GM19238 (cell line): ENCODE measurements around the gene NAGLU.
"Not testable (repeated sequence)": the region's sequence is repeated elsewhere in the genome, so short reads cannot be mapped to it uniquely, and the experiment has no call there.

Experiments used
- DNase-seq: peaks from one replicate; pipeline ENCODE4 v3.0.0; 2011; ENCODE audit warnings: low spot score; ENCODE audit not compliant: insufficient read length

Gene NAGLU

DNA sequence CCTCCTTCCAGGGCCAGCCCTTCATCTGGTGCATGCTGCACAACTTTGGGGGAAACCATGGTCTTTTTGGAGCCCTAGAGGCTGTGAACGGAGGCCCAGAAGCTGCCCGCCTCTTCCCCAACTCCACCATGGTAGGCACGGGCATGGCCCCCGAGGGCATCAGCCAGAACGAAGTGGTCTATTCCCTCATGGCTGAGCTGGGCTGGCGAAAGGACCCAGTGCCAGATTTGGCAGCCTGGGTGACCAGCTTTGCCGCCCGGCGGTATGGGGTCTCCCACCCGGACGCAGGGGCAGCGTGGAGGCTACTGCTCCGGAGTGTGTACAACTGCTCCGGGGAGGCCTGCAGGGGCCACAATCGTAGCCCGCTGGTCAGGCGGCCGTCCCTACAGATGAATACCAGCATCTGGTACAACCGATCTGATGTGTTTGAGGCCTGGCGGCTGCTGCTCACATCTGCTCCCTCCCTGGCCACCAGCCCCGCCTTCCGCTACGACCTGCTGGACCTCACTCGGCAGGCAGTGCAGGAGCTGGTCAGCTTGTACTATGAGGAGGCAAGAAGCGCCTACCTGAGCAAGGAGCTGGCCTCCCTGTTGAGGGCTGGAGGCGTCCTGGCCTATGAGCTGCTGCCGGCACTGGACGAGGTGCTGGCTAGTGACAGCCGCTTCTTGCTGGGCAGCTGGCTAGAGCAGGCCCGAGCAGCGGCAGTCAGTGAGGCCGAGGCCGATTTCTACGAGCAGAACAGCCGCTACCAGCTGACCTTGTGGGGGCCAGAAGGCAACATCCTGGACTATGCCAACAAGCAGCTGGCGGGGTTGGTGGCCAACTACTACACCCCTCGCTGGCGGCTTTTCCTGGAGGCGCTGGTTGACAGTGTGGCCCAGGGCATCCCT lies 7.4 kb downstream of the NAGLU start:
- DNase-seq: no peak

DNA sequence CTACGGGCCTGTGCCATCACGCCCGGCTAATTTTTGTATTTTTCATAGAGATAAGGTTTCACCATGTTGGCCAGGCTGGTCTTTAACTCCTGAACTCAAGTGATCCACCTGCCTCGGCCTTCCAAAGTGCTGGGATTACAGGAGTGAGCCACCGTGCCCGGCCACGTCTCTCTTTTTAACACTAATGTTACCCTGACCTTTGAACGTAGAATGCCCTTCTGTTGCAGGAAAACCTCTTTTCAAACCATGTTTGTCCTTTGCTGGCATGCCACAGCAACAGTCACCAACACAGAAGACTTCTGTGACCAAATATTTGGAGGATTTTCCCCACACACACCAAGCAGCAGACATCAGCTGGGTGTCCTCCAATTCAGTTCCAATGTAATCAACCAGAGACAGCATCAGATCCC lies 8.8 kb downstream of the NAGLU start:
- no peak for DNase-seq

DNA sequence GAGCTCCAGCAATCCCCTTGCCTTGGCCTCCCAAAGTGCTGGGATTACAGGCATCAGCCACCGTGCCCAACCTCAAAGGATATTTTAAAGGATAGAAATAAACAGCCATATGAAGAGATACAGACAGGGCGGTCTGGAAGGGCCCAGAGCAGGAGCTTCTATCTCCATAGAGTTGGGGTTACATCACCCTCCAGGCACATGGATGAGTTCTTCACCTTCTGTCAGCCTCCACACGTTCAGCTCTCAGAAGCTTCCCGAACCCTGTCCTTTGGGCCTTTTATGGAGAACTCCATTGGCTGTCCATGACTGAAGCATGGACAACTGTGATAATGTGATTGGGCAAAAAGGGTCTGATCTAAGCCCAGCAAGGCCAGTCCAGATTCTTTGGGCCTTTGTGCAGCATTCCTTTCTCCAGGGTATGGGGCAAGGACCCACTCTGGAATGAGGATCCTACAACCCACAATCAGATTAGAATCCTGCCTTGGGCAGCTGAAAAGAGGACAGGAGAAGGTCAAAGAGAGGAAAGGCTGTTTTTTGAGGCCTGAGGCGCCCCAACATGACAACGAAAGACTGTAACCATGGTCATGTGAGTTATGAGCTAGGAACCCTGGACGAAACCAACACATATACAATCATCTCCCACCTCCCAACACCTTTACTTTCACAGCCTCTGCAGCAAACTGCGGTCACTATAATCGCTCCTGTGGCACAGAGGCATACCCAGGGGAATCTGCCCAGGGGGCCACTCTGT lies 9.9 kb downstream of the NAGLU start:
- not testable (repeated sequence) for DNase-seq

DNA sequence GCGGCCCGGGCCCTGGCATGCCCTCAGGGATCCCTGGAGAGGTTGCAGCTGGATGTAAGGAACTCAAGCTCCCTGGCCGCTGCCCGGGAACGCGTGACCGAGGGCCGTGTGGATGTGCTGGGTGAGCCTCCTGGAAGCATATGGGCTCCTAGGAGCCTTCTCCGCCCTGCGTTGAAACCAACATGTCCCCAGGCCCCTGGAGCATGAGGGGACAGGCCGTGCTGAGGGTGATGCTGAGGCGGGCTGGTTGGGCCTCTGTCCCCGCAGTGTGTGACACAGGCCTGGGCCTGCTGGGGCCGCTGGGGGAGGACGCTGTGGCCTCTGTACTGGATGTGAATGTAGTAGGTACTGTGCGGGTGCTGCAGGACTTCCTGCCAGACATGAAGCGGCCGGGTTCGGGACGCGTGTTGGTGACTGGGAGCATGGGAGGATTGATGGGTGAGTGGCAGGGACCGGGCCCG lies 11.0 kb downstream of the NAGLU start:
- DNase-seq: no peak

DNA sequence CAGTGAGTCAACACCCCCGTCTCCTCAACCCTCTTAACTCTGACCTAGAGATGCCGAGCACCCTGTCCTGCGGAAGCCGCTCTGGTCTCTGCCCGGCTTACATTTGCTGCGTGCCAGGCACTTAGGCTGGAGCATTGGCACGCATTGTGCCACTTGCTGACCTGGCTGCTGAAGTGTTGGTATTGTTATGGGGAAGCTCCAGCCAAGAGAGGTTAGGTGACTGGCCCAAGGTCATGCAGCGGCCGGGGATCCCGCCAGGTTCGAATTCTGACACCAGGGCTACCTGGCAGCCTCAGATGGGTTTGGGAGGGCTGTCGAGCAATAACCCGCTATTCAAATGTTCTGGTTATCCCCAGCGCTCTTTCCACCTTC lies 11.6 kb downstream of the NAGLU start:
- DNase-seq: no peak

DNA sequence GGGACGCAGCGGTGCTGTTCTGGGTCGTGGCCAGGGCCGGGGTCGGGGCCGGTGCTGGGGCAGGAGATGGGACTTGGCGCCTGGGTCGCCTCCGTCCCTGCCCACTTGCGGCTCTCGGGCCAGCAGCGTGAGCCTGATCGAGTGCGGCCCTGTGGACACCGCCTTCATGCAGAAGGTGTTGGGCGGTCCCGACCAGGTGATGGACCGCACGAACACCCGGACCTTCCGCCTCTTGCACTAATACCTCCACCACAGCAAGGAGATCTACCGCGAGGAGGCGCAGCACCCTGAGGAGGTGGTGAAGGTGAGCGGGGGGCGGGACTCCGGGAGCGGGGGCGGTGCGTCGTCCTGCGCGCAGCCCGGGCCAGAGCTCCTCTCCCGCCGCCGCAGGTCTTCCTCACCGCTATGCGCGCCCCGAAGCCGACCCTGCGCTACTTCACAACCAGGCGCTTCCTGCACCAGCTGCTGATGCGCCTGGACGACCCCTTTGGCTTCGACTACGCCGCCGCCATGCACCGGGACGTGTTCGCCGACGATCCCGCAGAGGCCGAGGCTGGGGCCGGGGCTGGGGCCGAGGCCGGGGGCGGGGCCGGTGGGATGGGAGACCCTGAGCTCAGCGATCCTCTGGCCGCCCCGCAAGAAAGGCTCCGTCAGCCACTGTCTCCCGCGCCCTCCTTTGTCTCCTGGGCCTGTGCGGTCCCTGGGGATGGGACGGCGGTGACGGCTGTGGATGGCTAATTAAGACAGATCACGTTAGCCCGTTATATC lies 12.2 kb downstream of the NAGLU start:
- peak; percentile 87 for DNase-seq

DNA sequence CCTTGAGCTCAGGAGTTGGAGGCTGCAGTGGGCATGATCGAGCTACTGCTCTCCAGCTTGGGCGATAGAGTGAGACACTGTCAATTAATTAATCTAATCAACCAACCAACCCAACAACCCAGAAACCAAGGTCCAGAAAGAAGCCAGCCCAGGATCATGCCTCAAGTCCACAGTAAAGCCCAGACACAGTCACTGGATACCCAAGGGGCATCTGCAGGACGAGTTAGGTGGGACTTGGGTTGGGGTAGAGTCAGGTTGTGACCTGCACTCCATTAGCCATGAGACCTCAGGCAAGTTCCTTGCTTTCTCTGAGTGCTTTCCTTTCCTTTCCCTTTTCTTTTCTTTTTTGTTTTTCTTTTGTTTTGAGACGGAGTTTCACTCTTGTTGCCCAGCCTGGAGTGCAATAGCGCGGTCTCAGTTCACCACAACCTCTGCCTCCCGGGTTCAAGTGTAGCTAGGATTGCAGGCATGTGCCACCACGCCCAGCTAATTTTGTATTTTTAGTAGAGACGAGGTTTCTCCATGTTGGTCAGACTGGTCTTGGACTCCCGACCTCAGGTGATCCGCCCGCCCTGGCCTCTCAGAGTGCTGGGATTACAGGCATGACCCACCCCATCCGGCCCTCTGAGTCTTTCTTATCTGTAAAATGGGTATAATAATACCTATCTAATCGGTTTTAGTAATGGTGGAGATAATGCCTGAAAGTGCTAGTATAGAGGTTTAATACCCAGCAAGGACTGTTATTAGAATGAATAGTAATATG lies 13.1 kb downstream of the NAGLU start:
- no peak for DNase-seq

DNA sequence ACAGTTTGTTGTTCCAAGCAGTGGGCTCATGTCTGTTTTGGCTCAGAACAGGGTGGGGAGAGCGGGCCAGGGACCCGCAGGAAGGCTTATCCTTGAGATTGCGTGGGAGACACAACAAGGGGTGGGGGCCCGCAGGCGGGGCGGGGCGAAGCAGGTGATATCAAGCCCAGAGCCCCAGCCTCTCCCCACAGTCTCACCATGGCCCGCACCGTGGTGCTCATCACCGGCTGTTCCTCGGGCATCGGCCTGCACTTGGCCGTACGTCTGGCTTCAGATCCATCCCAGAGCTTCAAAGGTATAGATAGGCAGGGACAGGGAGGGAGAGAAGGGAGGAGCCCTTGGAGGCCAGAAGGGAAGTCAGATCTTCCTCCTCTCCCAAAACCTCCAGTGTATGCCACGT lies 16.7 kb downstream of the NAGLU start, which contains the start of gene HSD17B1:
TSS of gene HSD17B1 (plus strand) at position 188 of the 400 bp plus-strand sequence. CDS start at position 199, 11 bp downstream.
- DNase-seq: not testable (repeated sequence)

DNA sequence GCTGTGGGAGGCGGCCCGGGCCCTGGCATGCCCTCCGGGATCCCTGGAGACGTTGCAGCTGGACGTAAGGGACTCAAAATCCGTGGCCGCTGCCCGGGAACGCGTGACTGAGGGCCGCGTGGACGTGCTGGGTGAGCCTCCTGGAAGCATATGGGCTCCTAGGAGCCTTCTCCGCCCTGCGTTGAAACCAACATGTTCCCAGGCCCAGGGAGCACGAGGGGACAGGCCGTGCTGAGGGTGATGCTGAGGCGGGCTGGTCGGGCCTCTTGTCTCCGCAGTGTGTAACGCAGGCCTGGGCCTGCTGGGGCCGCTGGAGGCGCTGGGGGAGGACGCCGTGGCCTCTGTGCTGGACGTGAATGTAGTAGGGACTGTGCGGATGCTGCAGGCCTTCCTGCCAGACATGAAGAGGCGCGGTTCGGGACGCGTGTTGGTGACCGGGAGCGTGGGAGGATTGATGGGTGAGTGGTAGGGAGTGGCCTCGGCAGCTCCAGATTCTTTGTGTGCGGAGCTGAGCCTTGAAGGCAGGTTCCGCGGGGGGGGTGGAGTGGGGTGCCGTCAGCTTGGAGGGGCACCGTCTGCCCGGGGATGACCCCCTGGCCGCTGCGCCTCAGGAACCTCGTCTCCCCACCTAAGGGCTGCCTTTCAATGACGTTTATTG lies 17.2 kb downstream of the NAGLU start:
- DNase-seq: no peak

DNA sequence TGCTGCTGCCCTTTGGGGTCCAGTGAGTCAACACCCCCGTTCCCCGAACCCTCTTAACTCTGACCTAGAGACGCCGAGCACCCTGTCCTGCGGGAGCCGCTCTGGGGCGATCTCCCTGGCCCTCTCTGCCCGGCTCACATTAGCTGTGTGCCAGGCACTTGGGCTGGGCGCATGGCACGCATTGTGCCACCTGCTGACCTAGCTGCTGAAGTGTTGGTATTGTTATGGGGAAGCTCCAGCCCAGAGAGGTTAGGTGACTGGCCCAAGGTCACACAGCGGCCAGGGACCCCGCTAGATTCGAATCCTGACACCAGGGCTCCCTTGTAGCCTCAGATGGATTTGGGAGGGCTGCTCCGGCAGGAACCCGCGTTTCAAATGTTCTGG lies 17.8 kb downstream of the NAGLU start:
- no peak for DNase-seq

DNA sequence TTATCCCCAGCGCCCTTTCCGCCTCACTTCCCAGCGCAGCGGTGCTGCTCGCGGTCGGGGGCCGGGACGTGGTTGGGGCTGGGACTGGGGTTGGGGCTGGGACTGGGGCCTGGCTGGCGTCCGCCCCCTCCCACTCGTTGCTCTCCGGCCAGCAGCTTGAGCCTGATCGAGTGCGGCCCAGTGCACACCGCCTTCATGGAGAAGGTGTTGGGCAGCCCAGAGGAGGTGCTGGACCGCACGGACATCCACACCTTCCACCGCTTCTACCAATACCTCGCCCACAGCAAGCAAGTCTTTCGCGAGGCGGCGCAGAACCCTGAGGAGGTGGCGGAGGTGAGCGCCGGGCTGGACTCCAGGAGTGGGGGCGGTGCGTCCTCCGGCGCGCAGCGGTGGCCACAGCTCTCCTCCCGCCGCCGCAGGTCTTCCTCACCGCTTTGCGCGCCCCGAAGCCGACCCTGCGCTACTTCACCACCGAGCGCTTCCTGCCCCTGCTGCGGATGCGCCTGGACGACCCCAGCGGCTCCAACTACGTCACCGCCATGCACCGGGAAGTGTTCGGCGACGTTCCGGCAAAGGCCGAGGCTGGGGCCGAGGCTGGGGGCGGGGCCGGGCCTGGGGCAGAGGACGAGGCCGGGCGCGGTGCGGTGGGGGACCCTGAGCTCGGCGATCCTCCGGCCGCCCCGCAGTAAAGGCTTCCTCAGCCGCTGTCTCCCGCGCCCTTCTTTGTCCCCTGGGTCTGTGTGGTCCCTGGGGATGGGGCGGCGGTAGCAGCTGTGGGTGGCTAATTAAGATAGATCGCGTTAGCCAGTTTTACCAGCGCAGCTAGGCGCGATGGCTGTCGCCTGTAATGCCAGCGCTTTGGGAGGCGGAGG lies 18.4 kb downstream of the NAGLU start:
- peak; percentile 93 for DNase-seq

DNA sequence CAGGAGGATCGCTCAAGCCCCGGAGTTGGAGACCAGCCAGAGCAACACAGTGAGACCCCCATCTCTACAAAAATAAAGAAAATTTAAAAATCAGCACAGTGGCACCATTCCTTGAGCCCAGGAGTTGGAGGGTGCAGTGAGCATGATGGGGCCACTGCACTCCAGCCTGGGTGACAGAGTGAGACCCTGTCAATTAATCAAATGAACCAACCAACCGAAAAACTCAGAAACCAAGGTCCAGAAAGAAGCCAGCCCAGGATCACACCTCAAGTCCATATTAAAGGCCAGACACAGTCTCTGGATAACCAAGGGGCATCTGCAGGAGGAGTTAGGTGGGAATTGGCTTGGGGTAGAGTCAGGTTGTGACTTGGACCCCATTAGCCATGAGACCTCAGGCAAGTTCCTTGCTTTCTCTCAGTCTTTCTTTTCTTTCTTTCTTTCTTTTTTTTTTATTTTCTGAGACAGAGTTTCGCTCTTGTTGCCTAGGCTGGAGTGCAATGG lies 19.1 kb downstream of the NAGLU start:
- no peak for DNase-seq

DNA sequence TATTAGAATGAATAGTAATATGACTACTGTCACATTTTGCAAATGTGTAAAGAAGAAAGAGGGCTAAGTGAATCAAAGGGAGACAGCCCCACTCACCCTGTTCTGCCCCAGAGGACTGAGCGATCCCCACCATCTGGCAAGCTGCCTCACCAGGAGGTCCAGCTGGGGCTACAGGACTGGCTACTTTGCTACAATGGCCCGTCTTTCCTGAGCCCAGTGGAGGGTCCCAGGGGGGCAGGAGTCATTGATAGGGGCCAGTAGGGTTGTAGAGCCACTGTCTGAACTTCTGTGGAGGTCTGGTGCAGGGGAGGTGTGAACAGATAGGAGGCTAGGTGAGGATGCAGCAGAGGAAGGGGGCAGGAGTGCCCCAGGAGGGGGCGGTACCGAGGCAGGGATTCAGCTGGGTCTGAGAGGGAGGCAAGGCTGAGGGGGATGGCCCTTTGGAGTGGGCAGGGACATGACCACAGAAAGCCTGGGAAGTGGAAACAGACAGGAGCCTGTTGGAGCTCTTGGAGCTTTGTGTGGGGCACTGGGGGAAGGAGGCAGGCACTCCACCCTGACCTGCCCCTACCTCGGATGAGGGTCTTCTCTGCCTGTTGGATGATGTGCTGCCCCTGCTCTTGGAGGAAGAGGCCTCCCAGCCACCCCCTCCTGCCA lies 20.0 kb downstream of the NAGLU start:
- not testable (repeated sequence) for DNase-seq

DNA sequence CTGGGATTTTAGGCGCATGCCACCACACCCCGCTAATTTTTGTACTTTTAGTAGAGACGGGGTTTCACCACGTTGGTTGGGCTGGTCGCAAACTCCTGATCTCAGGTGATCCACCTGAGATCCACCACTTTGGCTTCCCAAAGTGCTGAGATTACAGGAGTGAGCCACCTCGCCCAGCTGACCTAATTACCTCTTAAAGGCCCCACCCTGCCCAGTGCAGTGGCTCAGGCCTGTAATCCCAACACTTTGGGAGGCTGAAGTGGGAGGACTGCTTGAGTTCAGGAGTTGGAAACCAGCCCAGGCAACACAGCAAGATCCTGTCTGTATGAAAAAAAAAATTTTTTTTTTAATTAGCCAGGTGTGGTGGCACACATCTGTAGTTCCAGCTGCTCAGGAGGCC lies 23.0 kb downstream of the NAGLU start:
- no peak for DNase-seq

DNA sequence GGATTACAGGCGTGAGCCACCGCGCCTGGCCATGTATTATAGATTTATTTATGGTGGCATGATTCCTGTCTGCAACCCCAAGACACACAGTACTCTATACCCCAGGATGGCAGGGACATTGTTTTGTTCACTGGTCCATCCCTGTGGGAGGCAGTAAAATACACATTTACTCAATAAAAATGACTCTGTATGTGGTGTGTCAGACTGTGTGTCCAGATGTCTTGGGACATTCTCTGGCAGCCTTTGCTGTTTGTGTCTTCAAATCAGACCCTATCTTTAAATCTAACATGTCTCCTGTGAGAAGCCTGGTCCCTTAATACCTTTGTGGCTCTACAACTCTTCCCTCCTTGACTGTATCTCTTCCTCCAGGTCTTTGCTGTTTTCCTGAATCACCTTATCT lies 24.2 kb downstream of the NAGLU start:
- no peak for DNase-seq

DNA sequence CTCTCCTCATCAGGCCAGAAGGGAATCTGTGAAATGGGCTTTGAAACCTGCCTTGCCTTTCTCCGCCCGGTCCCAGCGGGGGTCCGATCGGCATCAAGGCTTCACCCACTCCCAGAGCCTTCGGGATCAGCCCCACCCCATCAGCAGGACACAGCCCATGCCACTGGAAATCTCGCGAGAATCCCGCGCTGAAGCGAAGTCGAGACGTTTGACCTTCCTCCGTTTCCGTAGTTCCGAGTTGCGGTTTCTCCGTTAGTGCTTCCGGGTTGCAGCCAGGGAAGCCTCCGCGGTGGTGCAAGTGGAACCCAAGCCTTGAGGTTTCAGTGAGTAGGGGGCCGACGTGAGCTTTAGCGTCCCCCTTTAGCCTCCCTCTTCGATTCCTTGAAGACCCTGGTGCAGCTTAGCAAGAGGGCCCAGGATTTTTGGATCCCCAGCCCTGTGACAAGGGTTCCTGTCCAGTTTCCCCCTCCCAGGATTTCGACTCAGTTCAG lies 25.9 kb downstream of the NAGLU start, which contains the start of gene COASY:
TSS of gene COASY (plus strand) at position 252 of the 491 bp plus-strand sequence. CDS start 475 bp downstream, outside the sequence.
- DNase-seq: peak; percentile 96

DNA sequence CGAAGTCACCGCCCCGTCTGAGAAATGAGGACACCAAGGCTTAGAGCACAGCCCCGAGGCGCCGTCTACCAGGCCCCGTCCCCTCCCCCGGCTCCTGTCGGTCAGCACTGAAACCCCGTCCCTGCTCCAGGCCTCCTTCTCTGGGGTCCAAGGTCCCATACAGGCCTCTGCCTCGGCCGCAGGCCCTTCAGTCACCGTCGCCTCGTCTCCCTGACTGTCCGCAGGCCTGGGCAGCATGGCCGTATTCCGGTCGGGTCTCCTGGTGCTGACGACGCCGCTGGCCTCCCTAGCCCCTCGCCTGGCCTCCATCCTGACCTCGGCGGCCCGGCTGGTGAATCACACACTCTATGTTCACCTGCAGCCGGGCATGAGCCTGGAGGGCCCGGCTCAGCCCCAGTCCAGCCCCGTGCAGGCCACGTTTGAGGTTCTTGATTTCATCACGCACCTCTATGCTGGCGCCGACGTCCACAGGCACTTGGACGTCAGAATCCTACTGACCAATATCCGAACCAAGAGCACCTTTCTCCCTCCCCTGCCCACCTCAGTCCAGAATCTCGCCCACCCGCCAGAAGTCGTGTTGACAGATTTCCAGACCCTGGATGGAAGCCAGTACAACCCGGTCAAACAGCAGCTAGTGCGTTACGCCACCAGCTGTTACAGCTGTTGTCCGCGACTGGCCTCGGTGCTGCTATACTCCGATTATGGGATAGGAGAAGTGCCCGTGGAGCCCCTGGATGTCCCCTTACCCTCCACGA lies 26.5 kb downstream of the NAGLU start:
- DNase-seq: peak; percentile 36

DNA sequence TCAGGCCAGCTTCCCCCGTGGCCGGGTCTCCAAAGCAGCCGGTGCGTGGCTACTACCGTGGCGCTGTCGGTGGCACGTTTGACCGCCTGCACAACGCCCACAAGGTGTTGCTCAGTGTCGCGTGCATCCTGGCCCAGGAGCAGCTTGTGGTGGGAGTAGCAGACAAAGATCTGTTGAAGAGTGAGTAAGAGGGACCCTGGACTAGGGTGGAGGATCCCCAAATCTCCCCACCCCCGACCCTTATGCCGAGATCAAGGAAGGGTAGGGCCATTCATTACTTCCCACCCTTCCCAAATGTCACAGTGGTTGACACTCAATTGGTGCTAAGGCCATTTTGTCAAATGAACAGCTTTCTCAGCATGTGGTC lies 27.1 kb downstream of the NAGLU start:
- no peak for DNase-seq
